ENCODE data around the gene GABBR2.
"Not testable (repeated sequence)": the region's sequence is repeated elsewhere in the genome, so short reads cannot be mapped to it uniquely, and the experiment has no call there.

GABBR2 gene

DNA sequence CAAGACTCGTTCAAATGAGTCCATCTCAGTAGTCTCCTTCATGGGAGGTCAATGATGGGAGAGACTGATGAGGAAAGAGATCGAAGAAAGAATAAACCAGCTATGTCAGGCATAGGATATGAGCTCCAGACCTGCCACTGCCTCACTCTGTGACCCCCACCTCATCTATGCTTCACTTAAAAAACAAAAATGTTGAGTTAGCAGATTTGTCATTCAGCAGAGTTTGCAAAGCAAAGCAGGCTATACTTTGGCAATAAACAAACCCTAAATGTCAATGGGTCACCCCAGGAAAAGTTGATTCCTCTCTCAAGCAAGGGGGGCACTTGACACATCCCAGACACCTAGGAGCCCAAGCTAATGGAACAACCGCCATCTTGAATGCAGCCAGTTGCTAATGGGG lies 117.0 kb downstream of the GABBR2 start:
- no peak for DNase-seq

- no peak for DNase-seq
These were observed 118.6 kb downstream of the GABBR2 start for GRCh38 chr9:98590101-98590500.

DNA sequence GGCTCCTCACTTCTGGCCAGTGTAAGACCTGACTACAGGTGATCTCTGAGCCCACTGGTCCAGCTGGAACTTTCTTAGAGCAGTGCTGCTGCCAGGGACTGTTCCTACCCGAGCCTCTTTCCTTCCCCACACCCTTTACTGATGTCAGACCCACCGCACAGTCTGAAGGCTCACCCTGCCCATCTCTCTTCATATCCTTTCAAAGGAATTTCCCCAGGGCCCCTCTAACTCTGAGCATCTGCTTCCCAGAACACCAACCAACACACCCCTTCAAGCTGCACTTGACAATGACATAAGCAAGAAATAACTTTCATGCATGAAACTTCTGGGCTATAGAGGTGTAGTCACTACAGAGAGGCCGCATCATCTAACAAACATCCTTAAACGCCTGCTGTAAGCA lies 119.6 kb downstream of the GABBR2 start:
- DNase-seq: no peak

DNA sequence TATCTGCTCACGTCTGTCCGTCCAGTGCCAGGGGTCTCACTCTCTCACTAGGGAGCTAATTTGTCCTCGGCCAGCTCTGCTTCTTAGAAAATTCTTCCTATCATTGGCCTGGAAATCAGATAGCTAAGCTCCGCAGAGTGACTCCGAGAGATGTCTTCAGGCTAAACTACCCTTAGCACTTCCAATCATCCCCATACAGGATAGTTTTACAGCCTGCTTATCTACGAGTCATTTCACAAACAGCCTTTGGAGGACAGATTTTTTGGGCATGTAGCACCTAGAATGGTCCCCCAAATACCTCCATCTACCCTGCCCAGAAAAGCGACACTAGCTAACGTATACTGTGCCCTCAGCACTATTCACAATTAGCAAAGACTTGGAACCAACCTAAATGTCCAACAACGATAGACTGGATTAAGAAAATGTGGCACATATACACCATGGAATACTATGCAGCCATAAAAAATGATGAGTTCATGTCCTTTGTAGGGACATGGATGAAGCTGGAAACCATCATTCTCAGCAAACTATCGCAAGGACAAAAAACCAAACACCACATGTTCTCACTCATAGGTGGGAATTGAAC lies 123.8 kb downstream of the GABBR2 start:
- DNase-seq: not testable (repeated sequence)

- DNase-seq: no peak
These were observed 124.7 kb downstream of the GABBR2 start for GRCh38 chr9:98584059-98584458.

DNA sequence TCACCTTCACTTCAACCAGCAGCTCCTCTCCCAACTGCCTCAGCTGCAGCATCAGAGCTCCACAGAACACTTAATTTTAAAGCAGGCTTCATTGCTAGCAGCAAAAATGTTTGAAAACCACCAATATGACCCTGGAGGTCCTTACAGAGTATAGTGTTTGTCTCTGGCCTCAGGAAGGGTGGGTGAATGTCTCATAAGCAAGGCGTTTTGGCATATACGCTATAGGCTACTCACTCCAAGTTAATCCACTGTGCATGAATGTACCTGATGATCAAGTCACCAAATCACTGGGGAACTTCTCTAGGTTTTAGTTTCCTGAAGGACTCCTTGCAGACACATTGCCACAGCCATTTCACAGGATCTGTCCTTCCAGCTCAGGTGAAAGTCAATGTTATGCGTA lies 125.3 kb downstream of the GABBR2 start:
- no peak for DNase-seq

DNA sequence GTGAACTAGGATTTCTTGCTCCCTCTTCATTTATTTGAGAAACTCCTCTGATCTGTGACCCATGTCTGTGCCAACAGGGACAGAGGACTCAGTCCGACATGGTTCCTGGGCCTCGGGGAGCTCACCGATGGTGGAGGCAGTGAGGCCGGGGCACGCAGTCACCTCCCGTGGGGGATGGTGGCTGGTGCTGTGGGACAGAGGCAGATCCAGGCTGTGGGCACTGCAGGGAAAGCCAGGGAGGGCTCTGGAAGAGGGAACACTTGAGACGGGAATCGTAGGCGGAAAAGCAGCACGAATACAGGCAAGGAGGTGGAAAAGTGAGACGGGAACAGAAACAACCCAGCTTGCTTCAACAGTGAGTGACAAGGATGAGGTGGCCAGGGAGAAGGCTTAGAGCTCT lies 127.8 kb downstream of the GABBR2 start:
- DNase-seq: no peak

GRCh38 chr9:98579700-98580099 lies 129.0 kb downstream of the GABBR2 start:
- DNase-seq: no peak

- DNase-seq: no peak
These were observed 131.3 kb downstream of the GABBR2 start for GRCh38 chr9:98577446-98577845.

DNA sequence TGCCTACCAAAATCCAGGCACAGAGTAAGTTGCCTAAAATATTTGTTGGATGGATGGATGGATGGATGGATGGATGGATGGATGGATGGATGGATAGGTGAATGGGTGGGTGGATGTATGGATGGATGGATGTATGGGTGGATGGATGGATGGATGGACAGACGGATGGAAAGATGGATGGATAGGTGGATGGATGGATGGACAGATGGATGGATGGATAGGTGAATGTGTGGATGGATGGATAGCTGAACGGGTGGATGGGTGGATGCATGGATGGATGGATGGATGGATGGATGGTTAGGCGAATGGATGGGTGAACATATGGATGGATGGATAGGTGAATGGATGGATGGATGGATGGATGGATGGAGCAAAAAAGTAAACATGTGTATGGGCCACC lies 131.9 kb downstream of the GABBR2 start:
- no peak for DNase-seq

- DNase-seq: no peak
These were observed 132.4 kb downstream of the GABBR2 start for GRCh38 chr9:98576354-98576753.

GRCh38 chr9:98575379-98576346 lies 133.1 kb downstream of the GABBR2 start:
- no peak for DNase-seq

DNA sequence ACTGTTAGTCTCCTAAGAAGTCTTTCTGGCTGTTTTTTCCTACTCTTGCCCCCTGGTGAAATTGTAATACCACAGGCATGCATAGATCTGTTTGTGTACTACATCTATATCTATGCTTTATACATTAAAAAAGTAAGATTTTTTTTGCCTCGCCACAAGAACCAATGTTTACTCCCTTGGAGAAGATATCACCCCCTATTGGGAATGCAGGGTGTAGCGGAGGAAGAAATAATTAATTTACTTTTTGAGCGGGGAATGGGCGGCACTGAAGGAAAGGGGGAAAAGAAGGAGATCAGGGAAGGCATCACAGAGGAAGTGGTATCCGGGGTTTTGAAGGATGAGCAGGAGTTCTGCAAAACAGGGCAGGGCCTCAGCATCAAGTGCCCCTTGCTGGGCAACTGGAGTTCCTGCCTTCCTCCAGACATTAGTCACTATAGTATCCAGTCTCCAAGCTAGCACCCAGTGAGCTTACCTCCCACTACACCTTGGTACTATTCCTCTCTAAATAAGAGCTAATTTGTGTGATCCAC lies 134.9 kb downstream of the GABBR2 start:
- DNase-seq: no peak

DNA sequence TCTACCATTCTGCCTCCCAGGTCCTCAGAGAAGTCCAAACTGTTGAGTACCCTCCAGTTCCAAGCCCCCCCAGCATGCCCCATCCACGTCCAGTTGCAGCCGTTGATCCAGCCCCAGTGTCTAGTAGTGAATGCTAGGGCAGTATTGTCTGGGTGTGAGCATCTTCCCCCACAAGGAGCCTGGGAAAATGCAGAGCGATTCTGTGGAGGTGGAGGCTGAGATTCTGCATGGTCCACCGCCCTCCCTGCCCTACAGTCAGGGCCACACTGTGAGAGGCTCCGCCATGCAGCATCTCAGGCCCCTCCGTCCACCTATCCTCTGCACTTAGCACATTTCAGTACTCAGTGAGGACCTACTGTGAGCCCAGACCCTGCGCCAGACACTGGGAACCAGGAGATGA lies 135.9 kb downstream of the GABBR2 start:
- DNase-seq: no peak

DNA sequence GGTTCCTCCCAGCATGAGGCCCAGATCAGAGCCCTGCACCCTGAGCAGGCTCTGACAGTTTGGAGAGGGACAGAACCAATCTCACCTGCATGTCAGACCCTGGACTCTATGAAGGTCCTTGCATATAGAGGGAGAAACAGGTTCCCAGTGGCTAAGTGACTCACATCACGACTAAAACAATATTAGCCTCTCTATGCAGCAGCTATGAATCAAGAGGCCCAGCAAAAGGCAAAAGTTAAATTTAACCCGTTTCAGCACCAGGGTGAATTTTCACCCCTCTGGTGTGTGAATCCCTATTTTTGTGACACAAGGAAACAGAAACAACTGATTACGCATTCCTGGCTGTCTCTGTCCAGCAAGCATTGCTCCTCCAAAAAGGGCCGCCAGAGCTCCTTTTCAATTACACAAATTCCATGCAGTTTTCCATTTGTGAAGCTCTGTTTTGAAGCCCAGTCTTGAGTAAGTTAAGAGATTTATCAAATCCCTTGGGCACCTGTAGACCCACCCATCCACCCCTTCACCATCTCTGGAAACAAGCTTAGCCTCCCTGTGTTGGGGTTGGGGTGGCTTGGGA lies 136.6 kb downstream of the GABBR2 start:
- no peak for DNase-seq

DNA sequence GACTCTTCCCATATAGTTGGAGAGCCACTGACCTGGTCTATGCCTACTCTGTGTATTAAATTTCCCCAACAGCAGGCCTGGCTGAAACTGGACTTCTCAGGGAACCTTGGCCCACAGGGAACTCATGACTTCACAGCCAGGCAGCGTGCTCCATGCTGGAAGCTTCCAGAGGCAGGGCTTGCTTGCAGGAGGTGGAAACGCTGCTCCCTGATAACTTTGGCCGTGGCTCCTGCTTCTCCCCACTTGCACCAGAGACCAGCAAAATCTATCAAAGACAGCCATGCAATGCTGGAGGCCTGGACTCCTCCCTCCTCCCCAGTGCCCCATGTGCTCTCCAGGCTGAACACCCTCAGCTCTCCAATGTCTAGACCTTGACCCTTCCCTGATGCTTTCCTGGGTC lies 137.1 kb downstream of the GABBR2 start:
- DNase-seq: no peak

GRCh38 chr9:98570663-98571440 lies 137.9 kb downstream of the GABBR2 start:
- DNase-seq: no peak

GRCh38 chr9:98570055-98570454 lies 138.7 kb downstream of the GABBR2 start:
- DNase-seq: no peak

GRCh38 chr9:98569491-98569890 lies 139.2 kb downstream of the GABBR2 start:
- no peak for DNase-seq

- no peak for DNase-seq
These were observed 139.7 kb downstream of the GABBR2 start for GRCh38 chr9:98568909-98569469.

GRCh38 chr9:98568234-98568908 lies 140.4 kb downstream of the GABBR2 start:
- no peak for DNase-seq
